GM18519 (cell line): ENCODE data around the gene EEPD1.
"Not testable (repeated sequence)": the region's sequence is repeated elsewhere in the genome, so short reads cannot be mapped to it uniquely, and the experiment has no call there.

Source experiments
- ATAC-seq: cut with Tn5 transposase; IDR thresholded peaks from one replicate; pipeline ENCODE4 v1.9.1; 2021; ENCODE audit warnings: mild to moderate bottlenecking, moderate library complexity; ENCODE audit not compliant: unreplicated experiment, low FRiP score

EEPD1 gene

DNA sequence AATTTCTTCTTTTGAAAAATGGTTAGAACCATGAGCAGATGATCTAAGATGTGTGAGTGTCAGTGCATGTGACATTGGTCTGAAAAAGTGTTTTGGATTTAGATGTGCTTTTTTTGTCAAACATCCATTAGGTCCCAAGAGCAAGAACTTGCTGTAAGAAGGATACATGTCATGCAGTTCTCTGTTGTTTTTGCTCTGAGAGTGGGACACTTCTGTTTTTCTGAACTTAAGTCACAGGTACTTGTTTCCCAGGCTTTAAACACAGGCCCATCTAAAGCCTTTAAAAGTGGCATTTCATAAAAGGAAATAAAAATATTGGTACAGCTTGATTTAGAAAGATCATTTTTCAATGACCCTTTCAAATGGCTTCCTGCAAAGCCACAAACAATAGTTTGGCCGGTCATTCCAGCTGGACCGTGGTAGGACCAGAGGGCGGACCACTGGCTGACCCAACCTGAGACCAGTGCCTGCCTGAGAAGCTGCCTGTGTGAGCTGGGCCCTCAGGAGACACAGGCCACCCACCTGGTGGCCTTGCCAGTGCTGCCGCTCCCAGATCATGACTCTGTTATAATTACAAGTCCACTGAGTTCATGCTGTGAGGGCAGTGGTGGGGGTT lies 92.7 kb downstream of the EEPD1 start:
- no peak for ATAC-seq

DNA sequence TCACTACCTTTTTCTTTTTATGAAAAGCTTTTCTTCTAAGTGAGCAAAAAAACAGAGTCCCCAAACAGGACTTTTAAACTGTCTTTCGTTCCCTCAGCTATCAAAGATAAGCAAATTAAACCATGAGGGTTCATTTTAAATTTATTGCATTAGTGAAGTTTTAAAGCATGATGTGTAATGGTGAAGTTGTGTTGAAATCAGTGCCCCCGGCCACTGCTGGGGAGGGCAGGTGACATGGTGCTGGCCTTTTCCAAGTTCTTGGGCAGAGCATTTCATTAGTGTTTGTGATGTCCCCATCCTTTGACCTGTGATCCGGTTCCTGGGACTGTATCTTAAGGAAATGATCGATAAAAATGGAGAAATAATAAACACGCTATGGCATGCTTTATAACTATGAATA lies 96.0 kb downstream of the EEPD1 start:
- no peak for ATAC-seq

DNA sequence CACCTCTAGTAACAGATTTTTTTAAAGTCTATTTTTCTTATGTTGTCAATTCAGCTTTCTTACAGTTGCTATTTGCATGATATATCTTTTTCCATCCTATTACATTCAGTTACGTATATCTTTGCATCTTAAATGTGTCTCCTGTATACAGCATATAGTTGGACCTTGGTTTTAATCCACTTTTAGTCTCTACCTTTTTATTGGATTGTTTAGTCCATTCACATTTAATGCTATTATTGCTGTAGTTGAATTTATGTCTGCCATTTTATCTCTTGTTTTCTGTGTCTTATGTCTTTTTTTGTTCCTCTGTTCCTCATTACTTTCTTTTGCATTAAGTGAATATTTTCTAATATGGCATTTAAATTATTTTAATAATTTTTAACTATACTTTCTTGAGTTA lies 100.6 kb downstream of the EEPD1 start:
- no peak for ATAC-seq

DNA sequence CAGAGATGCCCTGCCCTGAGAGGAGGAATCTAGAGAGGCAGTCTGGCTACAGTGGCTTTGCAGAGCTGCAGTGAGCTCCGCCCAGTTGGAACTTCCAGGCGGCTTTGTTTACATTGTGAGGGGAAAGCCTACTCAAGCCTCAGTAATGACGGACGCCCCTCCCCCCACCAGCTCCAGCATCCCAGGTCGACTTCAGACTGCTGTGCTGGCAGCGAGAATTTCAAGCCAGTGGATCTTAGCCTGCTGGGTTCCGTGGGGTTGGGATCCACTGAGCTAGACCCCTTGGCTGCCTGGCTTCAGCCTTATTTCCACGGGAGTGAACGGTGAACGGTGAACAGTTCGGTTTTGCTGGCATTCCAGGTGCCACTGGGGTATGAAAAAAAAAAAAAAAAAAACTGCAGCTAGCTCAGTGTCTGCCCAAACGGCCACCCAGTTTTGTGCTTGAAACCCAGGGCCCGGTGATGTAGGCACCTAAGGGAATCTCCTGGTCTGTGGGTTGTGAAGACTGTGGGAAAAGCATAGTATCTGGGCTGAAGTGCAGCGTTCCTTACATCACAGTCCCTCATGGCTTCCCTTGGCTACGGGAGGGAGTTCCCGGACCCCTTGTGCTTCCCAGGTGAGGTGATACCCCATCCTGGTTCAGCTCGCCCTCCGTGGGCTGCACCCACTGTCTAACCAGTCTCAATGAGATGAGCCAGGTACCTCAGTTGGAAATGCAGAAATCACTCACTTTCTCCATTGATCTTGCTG lies 105.6 kb downstream of the EEPD1 start:
- not testable (repeated sequence) for ATAC-seq

DNA sequence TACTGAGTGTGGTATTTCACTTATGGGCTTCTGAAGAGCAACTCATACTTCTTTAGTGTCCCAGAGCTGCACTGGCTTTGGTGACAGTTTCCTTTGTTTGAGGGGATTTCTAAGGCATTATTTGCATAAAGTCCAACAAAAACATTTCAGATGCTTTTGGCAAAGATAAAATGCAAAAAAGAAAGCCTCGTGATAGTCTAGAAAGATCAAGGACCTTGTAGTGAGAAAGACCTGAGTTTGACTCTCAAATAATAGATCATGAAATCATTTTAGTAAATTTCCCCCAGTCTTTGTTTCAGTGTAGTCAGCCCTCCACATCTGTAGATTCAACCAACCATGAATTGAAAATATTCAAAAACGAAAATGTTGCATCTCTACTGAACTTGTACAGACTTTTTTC lies 107.4 kb downstream of the EEPD1 start:
- peak; percentile 47 for ATAC-seq

DNA sequence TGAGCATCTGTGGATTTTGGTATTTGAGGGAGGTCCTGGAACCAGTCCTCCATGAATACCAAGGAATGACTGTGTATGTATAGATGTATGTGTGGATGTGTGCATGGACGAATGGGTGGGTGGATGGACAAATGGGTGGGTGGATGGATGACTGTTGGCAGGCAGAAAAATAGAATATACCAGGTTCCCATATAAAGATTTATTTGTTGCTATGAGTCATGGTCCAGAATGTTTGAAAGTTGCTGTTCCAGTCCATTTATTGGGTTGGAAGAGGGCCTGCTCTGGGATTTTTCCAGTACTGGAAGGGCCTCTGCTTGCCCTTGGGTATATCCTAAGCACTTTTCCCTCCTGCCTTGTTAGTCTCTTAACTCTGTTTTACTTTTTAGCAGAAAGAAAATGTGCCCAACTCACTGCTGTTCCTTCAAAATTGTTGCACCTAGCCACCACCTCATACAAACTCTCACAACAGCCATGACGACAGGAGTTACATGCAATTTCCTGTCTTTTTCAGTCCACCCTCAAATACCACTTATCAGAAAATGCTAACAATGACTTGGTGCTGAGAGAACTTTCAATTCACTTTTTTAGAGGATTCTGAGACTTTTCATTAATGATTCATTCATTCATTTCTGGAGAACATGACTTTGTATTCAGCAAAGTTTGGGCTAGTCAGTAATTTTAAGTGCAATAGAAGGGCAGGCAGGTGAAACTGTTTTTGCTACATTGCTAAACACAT lies 108.1 kb downstream of the EEPD1 start:
- no peak for ATAC-seq

DNA sequence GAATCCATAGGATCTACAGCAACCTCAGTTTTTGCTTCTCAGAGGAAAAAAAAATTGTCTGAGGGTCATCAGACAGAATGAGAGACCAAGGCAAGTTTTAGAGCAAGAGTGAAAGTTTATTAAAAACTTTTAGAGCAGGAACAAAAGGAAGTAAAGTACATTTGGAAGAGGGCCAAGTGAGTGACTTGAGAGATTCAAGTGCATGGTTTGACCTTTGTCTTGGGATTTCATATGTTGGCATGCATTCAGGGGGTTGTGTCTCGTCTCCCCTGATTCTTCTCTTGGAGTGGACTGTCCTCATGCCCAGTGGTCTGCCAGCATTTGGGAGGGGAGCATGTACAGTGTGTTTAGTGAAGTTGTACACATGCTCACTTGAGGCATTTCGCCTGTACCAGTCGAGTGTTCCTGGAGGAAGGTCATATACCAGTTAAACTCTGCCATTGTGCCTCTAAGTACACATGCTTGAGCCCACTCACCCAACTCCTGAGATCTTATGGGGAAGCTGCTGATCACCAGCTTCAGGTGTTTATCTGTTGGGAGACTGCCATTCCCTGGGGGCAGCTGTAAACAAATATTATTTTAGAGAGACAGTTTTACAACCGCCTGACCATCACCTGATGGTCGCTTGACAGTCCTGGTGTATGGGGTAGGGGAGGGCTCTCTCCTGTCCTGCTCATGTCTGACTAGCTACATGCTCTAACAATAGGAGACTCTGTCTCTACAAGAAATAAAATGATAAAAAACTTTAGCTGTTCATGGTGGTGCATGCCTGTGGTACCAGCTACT lies 109.4 kb downstream of the EEPD1 start:
- no peak for ATAC-seq

DNA sequence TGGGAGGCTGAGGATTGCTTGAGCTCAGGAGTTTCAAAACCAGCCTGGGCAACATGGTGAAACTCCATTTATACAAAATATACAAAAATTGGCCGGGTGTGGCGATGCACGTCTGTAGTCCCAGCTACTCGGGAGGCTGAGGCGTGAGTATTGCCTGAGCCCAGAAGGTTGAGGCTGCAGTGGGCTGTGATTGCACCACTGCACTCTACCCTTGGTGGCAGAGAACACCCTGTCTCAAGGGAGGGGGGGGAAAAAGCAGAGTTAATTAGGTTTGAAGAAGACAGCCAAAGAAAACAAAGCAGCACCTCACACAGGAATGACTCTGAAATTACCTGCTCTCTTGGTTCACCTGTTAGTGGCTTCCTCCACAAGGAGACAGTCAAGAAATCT lies 110.0 kb downstream of the EEPD1 start:
- ATAC-seq = no peak

DNA sequence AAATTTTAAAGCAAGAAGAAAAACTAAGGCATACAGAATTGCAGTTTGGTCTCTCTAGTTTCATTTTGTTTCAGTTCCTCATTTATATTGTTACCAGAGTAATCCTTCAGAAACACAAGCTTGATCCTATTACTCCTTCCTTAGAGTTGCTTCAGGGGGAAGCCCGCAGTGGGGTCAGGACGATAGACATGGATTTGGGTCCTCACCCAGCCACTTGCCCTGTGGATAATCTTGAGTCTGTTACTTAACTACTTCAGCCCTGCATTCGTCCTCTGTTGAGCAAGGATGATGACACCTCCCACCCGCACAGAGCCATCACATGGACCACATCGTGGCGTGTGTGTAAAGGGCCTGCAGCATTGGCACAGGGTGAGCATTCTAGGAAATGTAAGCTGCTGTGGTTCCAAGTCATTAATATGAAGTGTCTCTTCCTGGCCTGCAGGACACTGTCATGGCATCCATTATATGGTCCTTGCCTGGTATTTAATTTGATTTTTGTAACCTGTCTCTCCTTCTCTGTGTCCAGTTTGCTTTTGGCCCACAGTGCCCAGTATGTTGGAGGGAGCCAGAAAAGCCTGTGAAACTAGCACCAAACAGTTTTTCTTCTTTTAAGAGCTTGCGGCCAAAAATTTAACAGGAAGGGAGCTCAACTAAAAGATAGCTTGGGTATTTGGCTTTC lies 111.2 kb downstream of the EEPD1 start:
- peak; percentile 31 for ATAC-seq

DNA sequence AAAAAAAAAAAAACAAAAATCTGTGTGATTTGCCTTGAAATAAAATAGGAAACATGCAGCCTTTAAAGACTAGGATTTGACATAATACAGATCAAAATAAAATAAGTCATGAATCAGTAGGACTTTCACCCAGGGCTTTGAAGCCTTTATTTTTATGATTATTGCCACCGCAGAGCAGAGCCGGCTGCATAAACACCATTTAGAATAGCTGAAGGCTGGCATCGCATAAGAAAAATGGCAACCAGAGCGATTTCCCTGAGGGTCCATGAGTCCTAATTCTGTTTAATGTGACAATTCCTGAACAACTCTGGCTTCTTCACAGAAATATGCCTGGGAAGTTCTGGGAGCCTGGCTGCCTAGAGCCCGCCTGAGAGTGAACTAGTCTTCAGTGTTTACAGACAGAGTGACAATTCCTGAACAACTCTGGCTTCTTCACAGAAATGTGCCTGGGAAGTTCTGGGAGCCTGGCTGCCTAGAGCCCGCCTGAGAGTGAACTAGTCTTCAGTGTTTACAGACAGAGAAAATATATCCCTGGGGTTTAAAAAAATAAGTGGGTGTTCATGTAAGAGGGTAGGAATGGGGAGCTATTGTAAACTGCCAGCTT lies 112.0 kb downstream of the EEPD1 start:
- ATAC-seq = no peak

DNA sequence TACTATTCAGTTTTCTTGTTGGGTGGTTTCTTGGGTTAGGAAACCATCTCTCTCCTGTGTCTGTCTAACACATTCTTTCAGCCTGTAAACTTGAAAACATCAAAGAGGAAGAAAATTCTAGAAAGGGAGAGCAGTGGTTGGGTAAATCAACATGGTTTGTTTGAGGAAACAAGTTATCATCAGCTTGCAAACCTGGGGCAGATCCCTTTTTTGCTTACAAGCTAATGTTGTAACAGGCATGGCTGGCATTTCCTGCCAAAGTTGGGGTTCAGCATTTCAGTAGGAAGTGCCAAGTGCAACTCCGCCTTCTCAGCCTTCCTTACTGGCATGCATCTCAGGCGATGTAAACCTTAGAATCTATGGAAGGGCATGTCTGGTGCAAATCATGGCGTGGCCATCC lies 112.6 kb downstream of the EEPD1 start:
- no peak for ATAC-seq

DNA sequence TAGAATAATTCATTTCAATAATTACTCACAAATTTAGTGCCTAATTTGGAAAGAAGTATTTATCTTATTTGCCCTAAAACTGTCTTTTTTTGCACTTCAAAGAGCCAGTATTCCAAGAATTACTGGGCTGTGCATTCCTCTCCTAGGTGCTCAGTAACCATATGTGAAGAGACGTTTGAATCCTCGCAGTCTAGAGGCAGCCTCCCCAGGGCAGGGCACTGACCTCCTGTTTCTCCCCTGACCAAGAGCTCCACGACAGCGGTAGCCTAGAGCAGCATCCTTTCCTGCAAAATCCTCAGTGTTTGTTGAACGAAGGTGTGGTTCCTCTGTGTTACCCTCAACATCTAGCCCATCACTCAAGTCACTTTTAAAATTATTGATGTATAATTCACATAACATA lies 113.1 kb downstream of the EEPD1 start:
- no peak for ATAC-seq

DNA sequence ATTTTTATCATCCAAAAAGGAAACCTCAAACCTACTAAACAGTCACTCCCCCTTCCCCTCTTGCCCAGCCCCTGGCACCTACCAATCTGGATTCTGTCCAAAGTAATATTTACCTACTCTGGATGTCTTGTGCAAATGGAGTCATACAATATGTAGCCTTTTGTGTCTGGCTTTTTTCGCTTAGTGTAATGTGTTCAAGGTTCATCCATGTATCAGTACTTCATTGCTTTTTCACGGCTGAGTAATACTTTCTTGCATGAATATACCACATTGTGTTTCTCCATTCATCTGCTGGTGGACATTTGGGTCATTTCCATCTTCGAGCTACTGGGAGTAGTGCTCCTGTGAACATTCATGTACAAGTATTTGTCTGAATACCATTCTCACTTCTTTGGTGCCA lies 113.6 kb downstream of the EEPD1 start:
- no peak for ATAC-seq

DNA sequence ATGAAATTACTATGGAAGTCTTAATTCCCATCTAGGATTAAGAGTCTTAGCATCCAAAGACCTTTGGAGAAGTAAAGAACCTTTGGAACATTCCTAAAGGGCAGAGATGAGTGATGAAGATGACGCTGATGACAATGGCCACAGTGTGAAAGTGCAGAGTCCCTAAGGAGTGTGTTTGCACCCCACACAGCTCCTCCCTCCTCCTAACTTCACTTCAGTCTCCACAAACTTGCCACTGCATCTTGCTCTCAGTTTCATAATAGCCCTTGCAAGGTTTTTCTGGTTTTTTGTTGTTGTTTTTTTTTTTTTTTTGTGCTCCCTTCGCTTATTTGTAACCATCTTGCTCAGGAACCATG lies 119.1 kb downstream of the EEPD1 start:
- ATAC-seq = no peak

DNA sequence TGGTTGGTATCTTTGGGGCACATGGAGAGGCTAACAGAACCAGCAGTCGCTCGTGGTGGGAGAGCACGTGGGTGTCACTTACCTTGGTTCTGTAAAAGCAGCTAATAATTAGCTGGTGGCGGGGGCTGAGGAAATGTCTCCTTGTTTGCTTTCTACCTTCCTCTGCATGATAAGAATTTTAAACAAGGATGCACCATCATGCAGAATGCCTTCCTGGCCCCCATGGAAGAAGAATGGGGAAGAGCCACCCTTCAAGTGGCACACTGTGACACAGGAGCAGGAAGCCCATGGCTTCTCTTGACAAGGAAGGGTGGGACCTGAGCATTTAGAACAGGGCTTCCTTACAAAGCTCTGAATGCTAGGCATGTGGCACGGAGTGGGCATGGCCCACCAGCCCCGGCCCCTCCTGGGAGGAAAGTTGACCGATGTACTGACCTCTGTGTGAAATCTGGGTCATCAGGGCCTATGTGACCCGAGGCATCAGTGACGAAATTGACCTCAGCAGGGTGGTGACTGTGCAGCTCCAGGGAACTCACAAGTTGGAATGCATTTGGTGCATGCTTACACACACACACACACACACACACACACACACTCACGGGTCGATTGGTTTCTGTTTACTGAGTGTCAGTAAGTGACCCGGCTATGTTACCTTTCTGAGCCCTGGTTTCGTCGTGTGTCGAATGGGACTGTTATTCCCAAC lies 119.7 kb downstream of the EEPD1 start:
- ATAC-seq = no peak

DNA sequence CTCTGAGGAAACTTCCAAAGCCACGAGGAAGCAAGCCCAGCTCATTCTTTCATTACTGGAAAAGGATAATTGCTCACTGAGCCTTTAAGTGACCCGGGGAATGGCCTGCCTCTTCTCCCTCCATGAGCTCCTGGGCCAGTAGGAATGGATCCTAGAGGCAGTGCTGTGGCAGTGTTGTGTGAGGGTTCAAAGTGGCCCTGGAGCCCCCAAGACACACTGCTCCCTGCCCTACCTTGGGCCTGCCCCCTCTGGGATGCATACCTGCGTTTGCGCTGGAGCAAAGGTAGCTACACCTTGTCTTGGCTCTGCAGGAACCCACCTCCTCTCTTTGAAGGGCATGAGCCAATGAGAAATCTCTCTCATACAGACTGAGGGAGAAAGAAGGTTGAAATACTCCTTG lies 120.8 kb downstream of the EEPD1 start:
- no peak for ATAC-seq

DNA sequence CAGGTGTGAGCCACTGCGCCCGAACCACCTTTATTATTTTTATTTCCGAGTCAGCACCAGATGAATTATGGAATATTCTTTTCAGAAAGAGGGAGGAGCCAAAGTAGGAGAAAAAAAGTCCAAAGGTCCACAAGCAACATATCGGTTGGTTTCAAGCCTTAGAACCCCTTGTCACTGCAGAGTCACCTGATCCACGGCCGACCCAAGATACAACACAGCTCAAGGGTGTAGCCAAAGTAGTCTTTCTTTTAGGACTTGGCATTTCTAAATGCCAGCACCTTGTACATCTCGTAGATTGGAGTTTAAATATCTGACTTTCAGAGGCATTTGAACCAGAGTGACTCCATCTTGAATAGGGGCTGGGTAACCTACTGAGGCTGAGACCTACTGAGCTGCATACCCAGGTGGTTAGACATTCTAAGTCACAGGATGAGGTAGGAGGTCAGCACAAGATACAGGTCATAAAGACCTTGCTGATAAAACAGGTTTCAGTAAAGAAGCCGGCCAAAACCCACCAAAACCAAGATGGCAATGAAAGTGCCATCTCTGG lies 122.8 kb downstream of the EEPD1 start:
- no peak for ATAC-seq

DNA sequence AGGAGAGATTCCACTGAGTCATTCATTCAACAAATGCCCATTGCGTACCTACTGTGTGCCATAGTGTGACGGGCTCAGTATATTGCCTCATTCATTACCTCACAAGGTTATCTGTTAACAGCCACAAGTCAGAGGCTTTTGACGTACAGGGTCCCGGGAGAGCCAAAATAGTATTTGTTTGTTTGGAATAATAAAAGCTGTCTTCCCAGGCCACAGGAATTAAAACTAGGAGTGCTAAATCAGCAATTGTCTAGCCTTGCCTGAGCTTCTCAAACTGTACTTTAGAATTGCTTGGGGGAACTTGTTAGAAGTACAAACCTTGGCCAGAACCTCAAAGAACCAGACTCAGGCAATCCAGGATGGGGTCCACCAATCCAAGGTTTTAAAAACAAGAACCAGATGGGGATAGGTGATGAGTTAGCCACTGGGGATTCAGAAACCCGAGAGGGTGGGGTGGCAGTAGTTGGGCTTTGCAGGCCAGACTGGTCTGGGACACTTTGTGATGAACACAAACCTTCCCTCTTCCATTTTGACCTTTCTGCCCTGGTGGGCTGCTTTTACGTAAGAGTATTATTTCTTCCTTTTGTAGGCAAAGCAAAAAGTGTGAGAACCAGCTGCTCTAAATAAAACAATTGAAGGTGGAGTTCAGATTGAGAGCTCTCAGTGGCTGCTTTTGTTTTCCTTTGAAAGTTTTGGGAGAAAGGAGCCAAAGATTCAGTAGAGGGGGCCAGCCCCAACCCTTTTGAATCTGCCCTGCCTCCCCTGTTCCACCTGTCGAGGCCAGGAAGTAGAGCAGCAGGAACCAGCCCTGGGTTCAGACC lies 123.6 kb downstream of the EEPD1 start:
- no peak for ATAC-seq

DNA sequence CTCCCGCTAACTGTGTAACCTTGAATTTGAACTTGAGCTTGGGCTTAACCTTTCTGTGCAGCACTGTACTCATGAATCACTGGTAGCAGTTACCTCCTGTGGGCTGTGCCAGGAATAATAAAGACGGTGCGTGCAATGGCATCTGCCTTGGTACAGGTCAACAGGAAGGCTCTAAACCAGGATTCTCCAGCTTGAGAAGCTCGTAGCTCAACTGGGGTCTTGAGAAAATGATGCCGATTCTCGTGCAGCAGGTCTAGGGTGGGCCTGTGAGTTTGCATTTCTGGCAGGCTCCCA lies 124.1 kb downstream of the EEPD1 start:
- no peak for ATAC-seq
